ENCODE data around the gene PMPCA. TPM values are rescaled to one million over a fixed set of nuclear protein-coding genes. Genes with fewer than 3 reads are reported as not detected.

PMPCA gene
- total RNA-seq, 1 experiment from 2014 or later: 103 TPM

GRCh38 chr9:136434580-136435169 lies 24.2 kb downstream of the PMPCA start:
- H3K9me3 Mint-ChIP-seq: no peaks in the 10 kb centered on the region
- H3K36me3 Mint-ChIP-seq: peaks cover 2% of the 10 kb centered on the region; the same call in 1 of the 2 replicates
- H3K27me3 Mint-ChIP-seq (ENCODE audit: low read depth): no peaks in the 10 kb centered on the region
- H3K4me1 Mint-ChIP-seq: peaks cover 15% of the 10 kb centered on the region
- H3K27ac Mint-ChIP-seq: no peak overlapping the region
- CTCF ChIA-PET: interaction anchor here (0.6 to 1.7 kb wide), 3 partner anchors 72 to 349 kb away, joined by 3 to 5 read pairs (median 3); no protein-coding TSS in a partner anchor
- POLR2A ChIA-PET: no interaction called here
- TF ChIP-seq ZMAT4 (CRISPR knock-in tag; IDR thresholded peaks at IDR 0.05) (no peak), CREM (CRISPR knock-in tag; IDR thresholded peaks at IDR 0.05) (no peak), GTF2I (CRISPR knock-in tag; conservative IDR thresholded peaks at IDR 0.05) (no peak), JUN (CRISPR knock-in tag; IDR thresholded peaks at IDR 0.05) (no peak), GRHL2 (CRISPR knock-in tag; IDR thresholded peaks at IDR 0.05; ENCODE audit: insufficient replicate concordance, severe bottlenecking) (no peak), CREB1 (CRISPR knock-in tag; IDR thresholded peaks at IDR 0.05) (no peak), ATF1 (CRISPR knock-in tag; IDR thresholded peaks at IDR 0.05) (no peak), SP1 (CRISPR knock-in tag; conservative IDR thresholded peaks at IDR 0.05) (no peak), ERG (CRISPR knock-in tag; IDR thresholded peaks at IDR 0.05) (no peak), ATF3 (CRISPR knock-in tag; conservative IDR thresholded peaks at IDR 0.05) (no peak), ZNF232 (CRISPR knock-in tag; IDR thresholded peaks at IDR 0.05) (no peak), CDX4 (CRISPR knock-in tag; IDR thresholded peaks at IDR 0.05; ENCODE audit: borderline replicate concordance) (no peak)
- DNase-seq (ENCODE audit: low spot score) (no peak), ATAC-seq (no peak)
- H3K4me3 Mint-ChIP-seq: no peak overlapping the region

GRCh38 chr9:136436055-136436634 lies 25.7 kb downstream of the PMPCA start:
- Mint-ChIP-seq H3K36me3 (peaks cover 2% of the 10 kb centered on the region), H3K4me3 (peak overlapping the region; percentile 80; the same call in 1 of the 2 replicates), H3K27me3 (ENCODE audit: low read depth) (no peaks in the 10 kb centered on the region), H3K4me1 (peaks cover 15% of the 10 kb centered on the region), H3K9me3 (no peaks in the 10 kb centered on the region), H3K27ac (peak overlapping the region; percentile 91)
- DNase-seq (ENCODE audit: low spot score) (no peak), ATAC-seq (no peak)
- CTCF ChIA-PET: interaction anchor here (1.7 kb wide), 1 partner anchor 73 kb away, joined by 5 read pairs; no protein-coding TSS in a partner anchor
- POLR2A ChIA-PET: no interaction called here
- no peak for TF ChIP-seq GABPB1 (CRISPR knock-in tag; IDR thresholded peaks at IDR 0.05)
- TF ChIP-seq PRRX2 (CRISPR knock-in tag; IDR thresholded peaks at IDR 0.05): no peak
- no peak for TF ChIP-seq ZNF138 (CRISPR knock-in tag; conservative IDR thresholded peaks at IDR 0.05)
- no peak for TF ChIP-seq TCF7 (CRISPR knock-in tag; IDR thresholded peaks at IDR 0.05; ENCODE audit: low read depth)
- no peak for TF ChIP-seq FOXP4 (CRISPR knock-in tag; IDR thresholded peaks at IDR 0.05)
- TF ChIP-seq GRHL2 (CRISPR knock-in tag; IDR thresholded peaks at IDR 0.05; ENCODE audit: insufficient replicate concordance, severe bottlenecking): no peak
- TF ChIP-seq ATF2 (CRISPR knock-in tag; IDR thresholded peaks at IDR 0.05; ENCODE audit: borderline replicate concordance, low read depth): no peak
- no peak for TF ChIP-seq SMAD4 (CRISPR knock-in tag; IDR thresholded peaks at IDR 0.05)
- no peak for TF ChIP-seq ZNF121 (CRISPR knock-in tag; IDR thresholded peaks at IDR 0.05)
- TF ChIP-seq MLX (CRISPR knock-in tag; IDR thresholded peaks at IDR 0.05): no peak
- TF ChIP-seq STAT6 (CRISPR knock-in tag; conservative IDR thresholded peaks at IDR 0.05; ENCODE audit: low read depth): no peak
- no peak for TF ChIP-seq CREM (CRISPR knock-in tag; IDR thresholded peaks at IDR 0.05)
- no peak for TF ChIP-seq ESRRA (CRISPR knock-in tag; IDR thresholded peaks at IDR 0.05; ENCODE audit: borderline replicate concordance)
- TF ChIP-seq ELF4 (CRISPR knock-in tag; IDR thresholded peaks at IDR 0.05; ENCODE audit: low read depth): no peak
